Measurements from ENCODE around the gene LONP1. TPM values are rescaled to one million over a fixed set of nuclear protein-coding genes. Genes with fewer than 3 reads are reported as not detected.

Gene LONP1
- total RNA-seq, 1 experiment from 2014 or later: 180 TPM

DNA sequence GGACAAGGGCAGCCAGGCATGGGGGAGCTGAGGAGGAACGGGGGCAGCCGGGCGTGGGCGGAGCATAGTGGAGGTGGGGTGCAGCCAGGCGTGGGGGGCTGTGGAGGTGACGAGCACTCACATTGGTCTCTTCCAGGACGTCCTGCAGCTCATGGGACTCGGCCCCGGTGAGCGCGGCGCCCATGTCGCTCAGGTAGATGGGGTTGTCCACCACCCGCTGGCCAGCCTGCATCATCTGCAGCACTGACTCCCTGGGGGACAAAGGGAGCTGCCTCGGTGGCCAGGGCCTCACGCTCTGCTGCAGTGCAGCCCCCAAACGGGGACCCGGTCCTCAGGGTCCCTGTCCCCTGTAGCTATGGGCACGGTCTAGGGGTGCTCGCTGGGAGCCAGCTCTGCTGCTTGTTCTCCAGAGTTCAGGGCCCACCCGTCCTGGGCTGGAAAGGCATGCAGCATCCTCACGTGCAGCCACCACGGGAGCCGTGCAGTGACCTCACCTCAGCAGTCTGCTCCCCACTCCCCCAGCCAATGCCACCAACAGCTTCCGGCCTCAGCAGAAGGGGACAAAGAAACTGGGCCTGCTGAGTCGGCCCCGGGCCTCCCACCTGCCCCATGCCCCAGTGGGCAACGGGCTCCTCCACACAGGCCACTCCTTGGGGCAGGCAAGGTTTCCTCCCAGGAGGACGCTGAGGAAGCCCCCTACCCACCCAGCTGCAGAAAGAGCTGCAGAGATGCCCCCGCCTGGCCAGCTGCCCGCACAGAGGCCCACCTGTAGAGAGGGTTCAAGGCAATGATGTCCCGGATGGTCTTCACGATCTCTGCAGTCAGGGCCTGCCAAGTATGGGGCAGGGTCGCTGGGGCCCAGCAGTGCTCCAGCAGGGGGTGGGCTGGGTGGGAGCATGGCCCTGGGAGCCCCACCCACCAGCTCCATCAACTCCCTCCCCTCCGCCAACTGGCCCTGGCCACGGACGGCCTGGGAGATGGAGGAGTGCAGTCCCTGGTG is 12.1 kb downstream of the LONP1 start:
- H3K9me2 ChIP-seq (ENCODE audit: insufficient read depth): no peaks in the 10 kb centered on the region
- DNase-seq (ENCODE audit: low read depth, low spot score) (no peak), ATAC-seq (peak; percentile 13; the same call in 1 of the 2 replicates)
- H3K9me3 ChIP-seq (ENCODE audit: control insufficient read depth in 1 of 2, insufficient read depth in 1 of 2, low read depth in 1 of 2, low read length in 2 of 2): no peaks in the 10 kb centered on the region
- no peaks in the 10 kb centered on the region; a peak in 1 of 4 replicates for H3K4me1 ChIP-seq (ENCODE audit: control insufficient read depth in 1 of 2, insufficient read depth in 2 of 2, low read length in 2 of 2)
- H3K4me3 ChIP-seq (replicated peaks in 1 of 2; ENCODE audit: low read depth in 1 of 2, low read length in 2 of 2): no peak overlapping the region
- ChIA-PET RAD21 (ENCODE audit: low non-redundant PET in 1 of 2, low total read pairs in 2 of 2, uncharacterized antibody in 2 of 2, unreplicated experiment in 2 of 2) (no interaction called here), POLR2A (no interaction called here), CTCF (interaction anchor here (0.6 kb wide), 1 partner anchor 21 kb away, joined by 4 read pairs; no protein-coding TSS in a partner anchor)
- H3K36me3 ChIP-seq (ENCODE audit: control insufficient read depth in 1 of 2, insufficient read depth in 2 of 2, low read length in 2 of 2): peaks cover 40 to 66% of the 10 kb centered on the region in 2 experiments; a peak in 3 of 4 replicates
- H3K9ac ChIP-seq (ENCODE audit: low read length): no peak overlapping the region
- TF ChIP-seq, protein P1, sequence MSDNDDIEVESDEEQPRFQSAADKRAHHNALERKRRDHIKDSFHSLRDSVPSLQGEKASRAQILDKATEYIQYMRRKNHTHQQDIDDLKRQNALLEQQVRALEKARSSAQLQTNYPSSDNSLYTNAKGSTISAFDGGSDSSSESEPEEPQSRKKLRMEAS (IDR thresholded peaks at IDR 0.05): no peak
- TF ChIP-seq EGR1 (IDR thresholded peaks at IDR 0.05; ENCODE audit: low read depth) (no peak), ZNF274 (IDR thresholded peaks at IDR 0.05; ENCODE audit: low read depth, low read length) (no peak), SRF (IDR thresholded peaks at IDR 0.05; ENCODE audit: low read depth) (no peak), ZBTB33 (IDR thresholded peaks at IDR 0.05; ENCODE audit: extremely low read depth, insufficient replicate concordance, low read length) (no peak), JUND (IDR thresholded peaks at IDR 0.05) (no peak)
- TF ChIP-seq, protein P2, sequence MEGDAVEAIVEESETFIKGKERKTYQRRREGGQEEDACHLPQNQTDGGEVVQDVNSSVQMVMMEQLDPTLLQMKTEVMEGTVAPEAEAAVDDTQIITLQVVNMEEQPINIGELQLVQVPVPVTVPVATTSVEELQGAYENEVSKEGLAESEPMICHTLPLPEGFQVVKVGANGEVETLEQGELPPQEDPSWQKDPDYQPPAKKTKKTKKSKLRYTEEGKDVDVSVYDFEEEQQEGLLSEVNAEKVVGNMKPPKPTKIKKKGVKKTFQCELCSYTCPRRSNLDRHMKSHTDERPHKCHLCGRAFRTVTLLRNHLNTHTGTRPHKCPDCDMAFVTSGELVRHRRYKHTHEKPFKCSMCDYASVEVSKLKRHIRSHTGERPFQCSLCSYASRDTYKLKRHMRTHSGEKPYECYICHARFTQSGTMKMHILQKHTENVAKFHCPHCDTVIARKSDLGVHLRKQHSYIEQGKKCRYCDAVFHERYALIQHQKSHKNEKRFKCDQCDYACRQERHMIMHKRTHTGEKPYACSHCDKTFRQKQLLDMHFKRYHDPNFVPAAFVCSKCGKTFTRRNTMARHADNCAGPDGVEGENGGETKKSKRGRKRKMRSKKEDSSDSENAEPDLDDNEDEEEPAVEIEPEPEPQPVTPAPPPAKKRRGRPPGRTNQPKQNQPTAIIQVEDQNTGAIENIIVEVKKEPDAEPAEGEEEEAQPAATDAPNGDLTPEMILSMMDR (IDR thresholded peaks at IDR 0.05 in 2 of 3, conservative IDR thresholded peaks at IDR 0.05 in 1 of 3; ENCODE audit: borderline replicate concordance in 1 of 3, insufficient read depth in 1 of 3, low read depth in 2 of 3, low read length in 2 of 3): no peak
- H3K4me2 ChIP-seq (ENCODE audit: low read length): no peak overlapping the region
- H2AFZ ChIP-seq (ENCODE audit: low read depth, low read length, poor library complexity, severe bottlenecking): no peak overlapping the region
- H3K79me2 ChIP-seq (ENCODE audit: insufficient read depth, low read length): peaks cover 36% of the 10 kb centered on the region; the same call in 1 of the 2 replicates
- no peaks in the 10 kb centered on the region for H3K27me3 ChIP-seq (ENCODE audit: insufficient read depth, low read length)
- intact Hi-C loops (cut with micrococcal nuclease): no loop called here
- no TSS peak for BruUV-seq (replicated peaks)
- no peaks in the 10 kb centered on the region for H4K20me1 ChIP-seq (ENCODE audit: insufficient read depth)
- no peak overlapping the region for H3K27ac ChIP-seq (ENCODE audit: low read depth, low read length)
